ENCODE measurements around the gene COL6A3.
A peak's percentile ranks its signal among the peaks of the same experiment; 100 is the strongest.

Gene COL6A3

GRCh38 chr2:237426517-237426916, 12.6 kb upstream of the COL6A3 start:
- H3K4me1 ChIP-seq (ENCODE audit: insufficient read depth, insufficient read length), result no peaks in the 10 kb centered on the region
- TF ChIP-seq SUZ12 (IDR thresholded peaks at IDR 0.05; ENCODE audit: extremely low read depth, insufficient read depth, insufficient read length), result no peak
- H3K4me3 ChIP-seq (ENCODE audit: insufficient read length, low read depth), result no peak overlapping the region
- no peak overlapping the region for H3K9ac ChIP-seq (ENCODE audit: insufficient read length, low read depth)
- no peak for DNase-seq (ENCODE audit: low read depth, low spot score)
- 0 out of 2 replicates have a peak, but pooled peaks cover 4% of the 10 kb centered on the region for H3K9me3 ChIP-seq (ENCODE audit: insufficient read depth, low read length)
- no peaks in the 10 kb centered on the region for H3K36me3 ChIP-seq (ENCODE audit: insufficient read depth, insufficient read length, low read length)
- peaks cover 4% of the 10 kb centered on the region for H3K27me3 ChIP-seq (ENCODE audit: insufficient read depth, insufficient read length)

- no peak overlapping the region for H3K4me3 ChIP-seq (ENCODE audit: insufficient read length, low read depth)
- H3K27me3 ChIP-seq (ENCODE audit: insufficient read depth, insufficient read length), result peaks cover 4% of the 10 kb centered on the region
- no peaks in the 10 kb centered on the region for H3K4me1 ChIP-seq (ENCODE audit: insufficient read depth, insufficient read length)
- H3K9me3 ChIP-seq (ENCODE audit: insufficient read depth, low read length), result no peaks in the 10 kb centered on the region
- H3K36me3 ChIP-seq (ENCODE audit: insufficient read depth, insufficient read length, low read length), result no peaks in the 10 kb centered on the region
- no peak for DNase-seq (ENCODE audit: low read depth, low spot score)
- no peak overlapping the region for H3K9ac ChIP-seq (ENCODE audit: insufficient read length, low read depth)
- TF ChIP-seq ZNF274 (IDR thresholded peaks at IDR 0.05; ENCODE audit: low read depth, low read length), result no peak
- TF ChIP-seq SUZ12 (IDR thresholded peaks at IDR 0.05; ENCODE audit: extremely low read depth, insufficient read depth, insufficient read length), result no peak
- no peak for TF ChIP-seq YY1 (IDR thresholded peaks at IDR 0.05; ENCODE audit: insufficient read depth, insufficient read length)
Observed at GRCh38 chr2:237425320-237425719, 11.4 kb upstream of the COL6A3 start.

- no peaks in the 10 kb centered on the region for H3K4me1 ChIP-seq (ENCODE audit: insufficient read depth, insufficient read length)
- no peaks in the 10 kb centered on the region for H3K36me3 ChIP-seq (ENCODE audit: insufficient read depth, insufficient read length, low read length)
- H3K9ac ChIP-seq (ENCODE audit: insufficient read length, low read depth), result no peak overlapping the region
- no peak overlapping the region for H3K4me3 ChIP-seq (ENCODE audit: insufficient read length, low read depth)
- DNase-seq (ENCODE audit: low read depth, low spot score), result no peak
- no peaks in the 10 kb centered on the region for H3K9me3 ChIP-seq (ENCODE audit: insufficient read depth, low read length)
- no peak for TF ChIP-seq ZNF274 (IDR thresholded peaks at IDR 0.05; ENCODE audit: low read depth, low read length)
- TF ChIP-seq YY1 (IDR thresholded peaks at IDR 0.05; ENCODE audit: insufficient read depth, insufficient read length), result no peak
- TF ChIP-seq SUZ12 (IDR thresholded peaks at IDR 0.05; ENCODE audit: extremely low read depth, insufficient read depth, insufficient read length), result no peak
- H3K27me3 ChIP-seq (ENCODE audit: insufficient read depth, insufficient read length), result peaks cover 4% of the 10 kb centered on the region
Observed at GRCh38 chr2:237424544-237424943, 10.6 kb upstream of the COL6A3 start.

- Histone ChIP-seq H3K4me3 (ENCODE audit: insufficient read length, low read depth) (no peak overlapping the region), H3K9me3 (ENCODE audit: insufficient read depth, low read length) (no peaks in the 10 kb centered on the region), H3K27me3 (ENCODE audit: insufficient read depth, insufficient read length) (peaks cover 4% of the 10 kb centered on the region), H3K4me1 (ENCODE audit: insufficient read depth, insufficient read length) (no peaks in the 10 kb centered on the region), H3K36me3 (ENCODE audit: insufficient read depth, insufficient read length, low read length) (no peaks in the 10 kb centered on the region), H3K9ac (ENCODE audit: insufficient read length, low read depth) (no peak overlapping the region)
- DNase-seq (ENCODE audit: low read depth, low spot score), result no peak
- TF ChIP-seq YY1 (IDR thresholded peaks at IDR 0.05; ENCODE audit: insufficient read depth, insufficient read length) (no peak), SUZ12 (IDR thresholded peaks at IDR 0.05; ENCODE audit: extremely low read depth, insufficient read depth, insufficient read length) (no peak), ZNF274 (IDR thresholded peaks at IDR 0.05; ENCODE audit: low read depth, low read length) (no peak)
Observed at GRCh38 chr2:237423891-237424290, 9.9 kb upstream of the COL6A3 start.

GRCh38 chr2:237422309-237422708, 8.3 kb upstream of the COL6A3 start:
- H3K9ac ChIP-seq (ENCODE audit: insufficient read length, low read depth), result no peak overlapping the region
- no peaks in the 10 kb centered on the region for H3K36me3 ChIP-seq (ENCODE audit: insufficient read depth, insufficient read length, low read length)
- no peaks in the 10 kb centered on the region for H3K27me3 ChIP-seq (ENCODE audit: insufficient read depth, insufficient read length)
- TF ChIP-seq ZNF274 (IDR thresholded peaks at IDR 0.05; ENCODE audit: low read depth, low read length) (no peak), SUZ12 (IDR thresholded peaks at IDR 0.05; ENCODE audit: extremely low read depth, insufficient read depth, insufficient read length) (no peak), YY1 (IDR thresholded peaks at IDR 0.05; ENCODE audit: insufficient read depth, insufficient read length) (no peak)
- no peaks in the 10 kb centered on the region for H3K4me1 ChIP-seq (ENCODE audit: insufficient read depth, insufficient read length)
- DNase-seq (ENCODE audit: low read depth, low spot score), result no peak
- no peak overlapping the region for H3K4me3 ChIP-seq (ENCODE audit: insufficient read length, low read depth)
- no peaks in the 10 kb centered on the region for H3K9me3 ChIP-seq (ENCODE audit: insufficient read depth, low read length)

- Histone ChIP-seq H3K9ac (ENCODE audit: insufficient read length, low read depth) (peak overlapping the region; percentile 25), H3K9me3 (ENCODE audit: insufficient read depth, low read length) (no peaks in the 10 kb centered on the region), H3K4me3 (ENCODE audit: insufficient read length, low read depth) (no peak overlapping the region), H3K27me3 (ENCODE audit: insufficient read depth, insufficient read length) (no peaks in the 10 kb centered on the region), H3K36me3 (ENCODE audit: insufficient read depth, insufficient read length, low read length) (no peaks in the 10 kb centered on the region), H3K4me1 (ENCODE audit: insufficient read depth, insufficient read length) (no peaks in the 10 kb centered on the region)
- no peak for TF ChIP-seq SUZ12 (IDR thresholded peaks at IDR 0.05; ENCODE audit: extremely low read depth, insufficient read depth, insufficient read length)
- no peak for TF ChIP-seq ZNF274 (IDR thresholded peaks at IDR 0.05; ENCODE audit: low read depth, low read length)
- TF ChIP-seq YY1 (IDR thresholded peaks at IDR 0.05; ENCODE audit: insufficient read depth, insufficient read length), result no peak
- peak; percentile 82 for DNase-seq (ENCODE audit: low read depth, low spot score)
Observed at GRCh38 chr2:237421542-237422116, 7.7 kb upstream of the COL6A3 start.

- H3K4me3 ChIP-seq (ENCODE audit: insufficient read length, low read depth), result no peak overlapping the region
- H3K27me3 ChIP-seq (ENCODE audit: insufficient read depth, insufficient read length), result no peaks in the 10 kb centered on the region
- no peaks in the 10 kb centered on the region for H3K9me3 ChIP-seq (ENCODE audit: insufficient read depth, low read length)
- H3K4me1 ChIP-seq (ENCODE audit: insufficient read depth, insufficient read length), result peaks cover 2% of the 10 kb centered on the region
- TF ChIP-seq ZNF274 (IDR thresholded peaks at IDR 0.05; ENCODE audit: low read depth, low read length) (no peak), YY1 (IDR thresholded peaks at IDR 0.05; ENCODE audit: insufficient read depth, insufficient read length) (no peak), SUZ12 (IDR thresholded peaks at IDR 0.05; ENCODE audit: extremely low read depth, insufficient read depth, insufficient read length) (no peak)
- no peak overlapping the region for H3K9ac ChIP-seq (ENCODE audit: insufficient read length, low read depth)
- H3K36me3 ChIP-seq (ENCODE audit: insufficient read depth, insufficient read length, low read length), result no peaks in the 10 kb centered on the region
- DNase-seq (ENCODE audit: low read depth, low spot score), result no peak
Observed at GRCh38 chr2:237418300-237418699, 4.3 kb upstream of the COL6A3 start.
